Activated B cell treated with CpG ODN at 0.5 μM for 24 hours (primary cell): ENCODE results near the gene ACE. TPM values are rescaled to one million over a fixed set of nuclear protein-coding genes. Genes with fewer than 3 reads are reported as not detected.

ENCODE experiments used
- ATAC-seq: fragments of 200-7000 bp; cut with Tn5 transposase; one replicate; pipeline ENCODE4 v1.10.0; 2021; ENCODE audit warnings: low read depth, mild to moderate bottlenecking, moderate library complexity
- CTCF ChIA-PET: fragments of 350-600 bp; sonication (Branson Sonifier 250); formaldehyde crosslinking; loops from one replicate; lab custom pipeline; 2021; ENCODE audit warnings: antibody characterized with exemption; lab: Charles Lee
- POLR2A ChIA-PET: fragments of 350-600 bp; sonication (Branson Sonifier 250); formaldehyde crosslinking; loops from one replicate; lab custom pipeline; 2021; ENCODE audit warnings: antibody characterized with exemption; lab: Charles Lee
- DNase-seq: peaks from one replicate; pipeline ENCODE4 v3.0.0; 2022
- H3K27ac Mint-ChIP-seq: one replicate; pipeline ENCODE4 v1.8.0; 2020; ENCODE audit warnings: mixed read lengths
- H3K27me3 Mint-ChIP-seq: one replicate; pipeline ENCODE4 v1.8.0; 2021; ENCODE audit warnings: mixed read lengths
- H3K36me3 Mint-ChIP-seq: one replicate; pipeline ENCODE4 v1.8.0; 2021; ENCODE audit warnings: low read depth, mixed read lengths
- H3K4me1 Mint-ChIP-seq: one replicate; pipeline ENCODE4 v1.8.0; 2021; ENCODE audit warnings: mixed read lengths
- H3K4me3 Mint-ChIP-seq: one replicate; pipeline ENCODE4 v1.8.0; 2020; ENCODE audit warnings: mild to moderate bottlenecking, mixed read lengths
- H3K9me3 Mint-ChIP-seq: one replicate; pipeline ENCODE4 v1.8.0; 2020; ENCODE audit warnings: mixed read lengths
- CTCF ChIP-seq: fragments of 200-600 bp; IDR thresholded peaks from one replicate; pipeline ENCODE4 v1.8.0; 2022; ENCODE audit warnings: antibody characterized with exemption, mild to moderate bottlenecking
- intact Hi-C: fragments of 100-400 bp; cut with micrococcal nuclease; formaldehyde crosslinking; loops from one replicate; pipeline ENCODE4 v1.15.1; 2024
- total RNA-seq: library from RNA; stranded (reverse); gene quantifications from 2 replicates; pipeline ENCODE4 v1.2.3, GENCODE V29; 2022

ACE gene
- total RNA-seq, 1 donor from 2014 or later: 3.2 TPM

GRCh38 chr17:63440127-63440769 lies 36.6 kb upstream of the ACE start:
- H3K27ac Mint-ChIP-seq: no peak overlapping the region
- intact Hi-C loops: loop anchor here (10.0 kb wide), 1 partner anchor 1015 kb away; no protein-coding TSS in a partner anchor
- peaks cover 4% of the 10 kb centered on the region for H3K27me3 Mint-ChIP-seq
- no peaks in the 10 kb centered on the region for H3K36me3 Mint-ChIP-seq
- ChIA-PET CTCF (interaction anchor here (1.6 to 1.8 kb wide), 2 partner anchors 39 to 172 kb away, joined by 4 to 9 read pairs; no protein-coding TSS in a partner anchor), POLR2A (interaction anchor here (1.5 kb wide), 1 partner anchor 182 kb away, joined by 3 read pairs; the partner anchor contains the start of gene MAP3K3)
- no peak for DNase-seq
- no peak for TF ChIP-seq CTCF
- H3K4me1 Mint-ChIP-seq: peaks cover 23% of the 10 kb centered on the region
- ATAC-seq: no peak
- H3K9me3 Mint-ChIP-seq: no peaks in the 10 kb centered on the region
- H3K4me3 Mint-ChIP-seq: no peak overlapping the region

GRCh38 chr17:63440770-63441335 lies 36.0 kb upstream of the ACE start:
- DNase-seq (no peak), ATAC-seq (no peak)
- no peaks in the 10 kb centered on the region for H3K9me3 Mint-ChIP-seq
- intact Hi-C loops: loop anchor here (10.0 kb wide), 1 partner anchor 1014 kb away; no protein-coding TSS in a partner anchor
- H3K4me1 Mint-ChIP-seq: peaks cover 22% of the 10 kb centered on the region
- POLR2A ChIA-PET: no interaction called here
- CTCF ChIA-PET: interaction anchor here (1.6 kb wide), 1 partner anchor 171 kb away, joined by 4 read pairs; no protein-coding TSS in a partner anchor
- no peak overlapping the region for H3K4me3 Mint-ChIP-seq
- no peak for TF ChIP-seq CTCF
- no peak overlapping the region for H3K27ac Mint-ChIP-seq
- H3K36me3 Mint-ChIP-seq: no peaks in the 10 kb centered on the region
- H3K27me3 Mint-ChIP-seq: peaks cover 4% of the 10 kb centered on the region

- Mint-ChIP-seq H3K27ac (no peak overlapping the region), H3K27me3 (peaks cover 4% of the 10 kb centered on the region), H3K36me3 (no peaks in the 10 kb centered on the region), H3K4me1 (peaks cover 19% of the 10 kb centered on the region), H3K4me3 (no peak overlapping the region), H3K9me3 (no peaks in the 10 kb centered on the region)
- CTCF ChIA-PET: interaction anchor here (1.5 kb wide), 1 partner anchor 16 kb away, joined by 5 read pairs; no protein-coding TSS in a partner anchor
- no peak for ATAC-seq
- intact Hi-C loops: loop anchor here (10.0 kb wide), 1 partner anchor 1013 kb away; no protein-coding TSS in a partner anchor
- no peak for TF ChIP-seq CTCF
- POLR2A ChIA-PET: no interaction called here
- no peak for DNase-seq
Observed at GRCh38 chr17:63441654-63442053, 35.2 kb upstream of the ACE start.

GRCh38 chr17:63442074-63442473 lies 34.8 kb upstream of the ACE start:
- ChIA-PET CTCF (interaction anchor here (1.1 to 3.7 kb wide), 3 partner anchors 17 to 170 kb away, joined by 4 to 26 read pairs (median 5); no protein-coding TSS in a partner anchor), POLR2A (no interaction called here)
- Mint-ChIP-seq H3K9me3 (no peaks in the 10 kb centered on the region), H3K4me3 (no peak overlapping the region), H3K27me3 (peaks cover under 1% of the 10 kb centered on the region), H3K4me1 (peaks cover 22% of the 10 kb centered on the region), H3K36me3 (no peaks in the 10 kb centered on the region), H3K27ac (no peak overlapping the region)
- TF ChIP-seq CTCF: no peak
- no peak for DNase-seq
- ATAC-seq: no peak
- intact Hi-C loops: loop anchor here (10.0 kb wide), 1 partner anchor 1013 kb away; no protein-coding TSS in a partner anchor

- H3K36me3 Mint-ChIP-seq: no peaks in the 10 kb centered on the region
- POLR2A ChIA-PET: no interaction called here
- intact Hi-C loops: loop anchor here (10.0 kb wide), 1 partner anchor 1012 kb away; no protein-coding TSS in a partner anchor
- CTCF ChIA-PET: interaction anchor here (1.0 to 3.7 kb wide), 4 partner anchors 17 to 170 kb away, joined by 3 to 26 read pairs (median 4); no protein-coding TSS in a partner anchor
- no peak for ATAC-seq
- peaks cover 27% of the 10 kb centered on the region for H3K4me1 Mint-ChIP-seq
- TF ChIP-seq CTCF: no peak
- no peaks in the 10 kb centered on the region for H3K27me3 Mint-ChIP-seq
- H3K27ac Mint-ChIP-seq: no peak overlapping the region
- H3K4me3 Mint-ChIP-seq: no peak overlapping the region
- DNase-seq: no peak
- H3K9me3 Mint-ChIP-seq: no peaks in the 10 kb centered on the region
Observed at GRCh38 chr17:63442549-63443035, 34.3 kb upstream of the ACE start.
